ENCODE results near the gene RAD51C. TPM values are rescaled to one million over a fixed set of nuclear protein-coding genes. Genes with fewer than 3 reads are reported as not detected.
A peak's percentile ranks its signal among the peaks of the same experiment; 100 is the strongest.

RAD51C gene
- total RNA-seq, 3 donors from 2014 or later (not counting 1 experiment from before 2014, with no cell fraction given): 13.4 to 18.9 (median 17.1) TPM

DNA sequence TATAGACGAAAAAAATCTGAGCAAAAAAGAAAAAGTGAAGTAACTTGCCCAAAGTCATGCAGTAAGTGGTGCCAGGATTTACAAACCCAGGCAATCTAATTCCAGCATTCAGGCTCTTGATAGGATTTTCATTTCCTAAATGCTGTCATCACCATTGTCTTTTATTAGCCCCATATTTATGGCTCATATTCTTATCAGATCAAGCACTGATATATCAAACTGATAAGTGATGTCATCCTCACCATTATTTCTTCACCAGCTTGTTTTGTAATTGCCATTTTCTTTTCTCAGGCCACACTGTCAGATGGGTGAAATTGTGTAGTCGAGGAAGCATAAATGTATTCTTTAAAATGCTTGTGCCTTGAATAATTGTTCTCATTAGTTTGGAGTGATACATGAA, 1.3 kb downstream of the RAD51C start:
- Mint-ChIP-seq H3K36me3 (no peaks in the 10 kb centered on the region), H3K27ac (peak overlapping the region; percentile 93), H3K27me3 (ENCODE audit: low read depth in 2 of 2) (no peaks in the 10 kb centered on the region), H3K9me3 (no peaks in the 10 kb centered on the region), H3K4me3 (peak overlapping the region; percentile 96), H3K4me1 (peaks cover 20 to 21% of the 10 kb centered on the region in 2 donors)
- intact Hi-C loops (cut with micrococcal nuclease): loop anchor here (5.0 kb wide), 1 partner anchor 106 kb away; no protein-coding TSS in a partner anchor
- DNase-seq: no peak
- Histone ChIP-seq H3K9me3 (ENCODE audit: control insufficient read depth, insufficient read depth, low read length) (no peaks in the 10 kb centered on the region), H3K27ac (ENCODE audit: low read length) (no peak overlapping the region), H3K4me1 (ENCODE audit: control insufficient read depth, insufficient read depth, low read length) (peaks cover 6% of the 10 kb centered on the region), H3K4me3 (ENCODE audit: low read length) (no peak overlapping the region), H3K36me3 (ENCODE audit: control insufficient read depth, insufficient read depth, low read length) (peaks cover 3% of the 10 kb centered on the region), H3K27me3 (ENCODE audit: control insufficient read depth, insufficient read depth, low read length) (no peaks in the 10 kb centered on the region)
- WGBS (ENCODE audit: insufficient coverage): 74% methylated on average over 1 of the region's 2 CpGs
- TF ChIP-seq, protein P1, sequence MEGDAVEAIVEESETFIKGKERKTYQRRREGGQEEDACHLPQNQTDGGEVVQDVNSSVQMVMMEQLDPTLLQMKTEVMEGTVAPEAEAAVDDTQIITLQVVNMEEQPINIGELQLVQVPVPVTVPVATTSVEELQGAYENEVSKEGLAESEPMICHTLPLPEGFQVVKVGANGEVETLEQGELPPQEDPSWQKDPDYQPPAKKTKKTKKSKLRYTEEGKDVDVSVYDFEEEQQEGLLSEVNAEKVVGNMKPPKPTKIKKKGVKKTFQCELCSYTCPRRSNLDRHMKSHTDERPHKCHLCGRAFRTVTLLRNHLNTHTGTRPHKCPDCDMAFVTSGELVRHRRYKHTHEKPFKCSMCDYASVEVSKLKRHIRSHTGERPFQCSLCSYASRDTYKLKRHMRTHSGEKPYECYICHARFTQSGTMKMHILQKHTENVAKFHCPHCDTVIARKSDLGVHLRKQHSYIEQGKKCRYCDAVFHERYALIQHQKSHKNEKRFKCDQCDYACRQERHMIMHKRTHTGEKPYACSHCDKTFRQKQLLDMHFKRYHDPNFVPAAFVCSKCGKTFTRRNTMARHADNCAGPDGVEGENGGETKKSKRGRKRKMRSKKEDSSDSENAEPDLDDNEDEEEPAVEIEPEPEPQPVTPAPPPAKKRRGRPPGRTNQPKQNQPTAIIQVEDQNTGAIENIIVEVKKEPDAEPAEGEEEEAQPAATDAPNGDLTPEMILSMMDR (IDR thresholded peaks at IDR 0.05): no peak
- no peak for ATAC-seq

- ATAC-seq: no peak
- peaks cover 6% of the 10 kb centered on the region for H3K4me1 ChIP-seq (ENCODE audit: control insufficient read depth, insufficient read depth, low read length)
- H3K27me3 Mint-ChIP-seq (ENCODE audit: low read depth in 2 of 2): no peaks in the 10 kb centered on the region
- H3K27ac Mint-ChIP-seq: no peak overlapping the region
- H3K27me3 ChIP-seq (ENCODE audit: control insufficient read depth, insufficient read depth, low read length): no peaks in the 10 kb centered on the region
- H3K4me3 Mint-ChIP-seq: no peak overlapping the region
- peaks cover 3% of the 10 kb centered on the region for H3K36me3 ChIP-seq (ENCODE audit: control insufficient read depth, insufficient read depth, low read length)
- TF ChIP-seq, protein P1 (IDR thresholded peaks at IDR 0.05): no peak
- H3K36me3 Mint-ChIP-seq: no peaks in the 10 kb centered on the region
- H3K9me3 ChIP-seq (ENCODE audit: control insufficient read depth, insufficient read depth, low read length): no peaks in the 10 kb centered on the region
- peaks cover 20 to 21% of the 10 kb centered on the region in 2 donors for H3K4me1 Mint-ChIP-seq
- no peak overlapping the region for H3K4me3 ChIP-seq (ENCODE audit: low read length)
- no peak for DNase-seq
- H3K9me3 Mint-ChIP-seq: no peaks in the 10 kb centered on the region
- intact Hi-C loops (cut with micrococcal nuclease): loop anchor here (5.0 kb wide), 1 partner anchor 107 kb away; no protein-coding TSS in a partner anchor
- 98% methylated on average over 8 of the region's 8 CpGs for WGBS (ENCODE audit: insufficient coverage)
- no peak overlapping the region for H3K27ac ChIP-seq (ENCODE audit: low read length)
These were observed 1.9 kb downstream of the RAD51C start for GRCh38 chr17:58694302-58694701.

DNA sequence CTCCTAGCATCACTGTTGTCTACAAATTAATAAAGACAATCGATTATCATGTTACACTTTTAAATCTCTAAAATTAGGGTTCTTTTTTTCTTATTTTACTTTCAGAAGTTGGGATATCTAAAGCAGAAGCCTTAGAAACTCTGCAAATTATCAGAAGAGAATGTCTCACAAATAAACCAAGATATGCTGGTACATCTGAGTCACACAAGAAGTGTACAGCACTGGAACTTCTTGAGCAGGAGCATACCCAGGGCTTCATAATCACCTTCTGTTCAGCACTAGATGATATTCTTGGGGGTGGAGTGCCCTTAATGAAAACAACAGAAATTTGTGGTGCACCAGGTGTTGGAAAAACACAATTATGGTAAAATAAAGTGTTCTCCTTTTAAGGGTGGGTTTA, 2.4 kb downstream of the RAD51C start:
- WGBS (ENCODE audit: insufficient coverage): no CpG with 5 or more reads among the region's 1 CpG

More for the DNA sequence above, 2.4 kb downstream of the RAD51C start:
- intact Hi-C loops (cut with micrococcal nuclease): loop anchor here (5.0 kb wide), 1 partner anchor 108 kb away; no protein-coding TSS in a partner anchor
- Histone ChIP-seq H3K27ac (ENCODE audit: low read length) (no peak overlapping the region), H3K4me3 (ENCODE audit: low read length) (no peak overlapping the region), H3K4me1 (ENCODE audit: control insufficient read depth, insufficient read depth, low read length) (peaks cover 6% of the 10 kb centered on the region), H3K27me3 (ENCODE audit: control insufficient read depth, insufficient read depth, low read length) (no peaks in the 10 kb centered on the region), H3K36me3 (ENCODE audit: control insufficient read depth, insufficient read depth, low read length) (peaks cover 3% of the 10 kb centered on the region), H3K9me3 (ENCODE audit: control insufficient read depth, insufficient read depth, low read length) (no peaks in the 10 kb centered on the region)
- ATAC-seq (no peak), DNase-seq (no peak)
- H3K4me1 Mint-ChIP-seq: peaks cover 20 to 21% of the 10 kb centered on the region in 2 donors
- no peak overlapping the region for H3K4me3 Mint-ChIP-seq
- no peaks in the 10 kb centered on the region for H3K27me3 Mint-ChIP-seq (ENCODE audit: low read depth in 2 of 2)
- TF ChIP-seq, protein P1 (IDR thresholded peaks at IDR 0.05): no peak
- H3K36me3 Mint-ChIP-seq: no peaks in the 10 kb centered on the region
- H3K9me3 Mint-ChIP-seq: no peaks in the 10 kb centered on the region
- no peak overlapping the region for H3K27ac Mint-ChIP-seq

Measured in natural killer cell (primary cell).